Smooth muscle cell (in vitro differentiated cells): Measurements from ENCODE around the gene SALL1. TPM values are rescaled to one million over a fixed set of nuclear protein-coding genes. Genes with fewer than 3 reads are reported as not detected.

Source experiments
- DNase-seq: peaks from one replicate; lab custom pipeline; 2025; ENCODE audit not compliant: unreplicated experiment; lab: John Stamatoyannopoulos, UW
- H2AFZ ChIP-seq: fragments of 200-600 bp; sonication (generic); 2 replicates; pipeline ENCODE4 v1.6.0; 2016; ENCODE audit warnings: antibody characterized with exemption, low read depth, mild to moderate bottlenecking
- H3F3A ChIP-seq: fragments of 200-600 bp; sonication (generic); 2 replicates; pipeline ENCODE4 v1.6.0; 2017; ENCODE audit warnings: antibody characterized with exemption, low read depth
- H3K27ac ChIP-seq: fragments of 200-600 bp; sonication (generic); 2 replicates; pipeline ENCODE4 v1.5.1; 2016; ENCODE audit warnings: low read depth, mild to moderate bottlenecking
- H3K27me3 ChIP-seq: fragments of 200-600 bp; sonication (generic); 2 replicates; pipeline ENCODE4 v1.6.1; 2016; ENCODE audit warnings: low read depth, mild to moderate bottlenecking
- H3K36me3 ChIP-seq: fragments of 200-600 bp; sonication (generic); 2 replicates; pipeline ENCODE4 v1.5.1; 2016; ENCODE audit warnings: low read depth
- H3K4me1 ChIP-seq: fragments of 200-600 bp; sonication (generic); 2 replicates; pipeline ENCODE4 v1.5.1; 2016; ENCODE audit warnings: low read depth
- H3K4me2 ChIP-seq: fragments of 200-600 bp; sonication (generic); 2 replicates; pipeline ENCODE4 v1.6.0; 2016; ENCODE audit warnings: mild to moderate bottlenecking
- H3K4me3 ChIP-seq: fragments of 200-600 bp; sonication (generic); 2 replicates; pipeline ENCODE4 v1.5.1; 2016; ENCODE audit warnings: mild to moderate bottlenecking
- H3K79me2 ChIP-seq: fragments of 200-600 bp; sonication (generic); 2 replicates; pipeline ENCODE4 v1.6.0; 2016; ENCODE audit warnings: low read depth, mild to moderate bottlenecking
- H3K9ac ChIP-seq: fragments of 200-600 bp; sonication (generic); 2 replicates; pipeline ENCODE4 v1.6.0; 2016; ENCODE audit warnings: low read depth
- H3K9me3 ChIP-seq: fragments of 200-600 bp; sonication (generic); replicated peaks from 2 replicates; pipeline ENCODE4 v1.5.1; 2016; ENCODE audit warnings: low read depth
- H4K20me1 ChIP-seq: fragments of 200-600 bp; sonication (generic); 2 replicates; pipeline ENCODE4 v1.6.0; 2016; ENCODE audit warnings: low read depth
- WGBS: methylation state at CpG from one replicate; pipeline ENCODE4 v1.1.7; 2016; ENCODE audit warnings: low lambda C conversion rate; 5-methylcytosine and 5-hydroxymethylcytosine counted together
- polyA plus RNA-seq: library from polyadenylated mRNA; unstranded; fragments of >200 nt; fragmentation: Nextera tagmentation; extraction: Ambion mirVana; gene quantifications from 2 replicates; pipeline ENCODE4 v1.2.1, GENCODE V29; 2016
- total RNA-seq: library from RNA; depleted of rRNA; stranded (reverse); fragments of >200 nt; gene quantifications from 2 replicates; pipeline ENCODE4 v1.2.3, GENCODE V29; 2014
- TF ChIP-seq, protein P1 (sequence below): fragments of 200-600 bp; sonication (generic); IDR thresholded peaks from 2 replicates; pipeline ENCODE4 v1.5.1; 2017; ENCODE audit warnings: borderline replicate concordance, mild to moderate bottlenecking, antibody characterized with exemption; ENCODE audit not compliant: insufficient read depth, poor library complexity, severe bottlenecking

Gene SALL1
- total and polyA plus RNA-seq, 2 experiments from 2014 or later: 1.6 to 6.2 TPM

DNA sequence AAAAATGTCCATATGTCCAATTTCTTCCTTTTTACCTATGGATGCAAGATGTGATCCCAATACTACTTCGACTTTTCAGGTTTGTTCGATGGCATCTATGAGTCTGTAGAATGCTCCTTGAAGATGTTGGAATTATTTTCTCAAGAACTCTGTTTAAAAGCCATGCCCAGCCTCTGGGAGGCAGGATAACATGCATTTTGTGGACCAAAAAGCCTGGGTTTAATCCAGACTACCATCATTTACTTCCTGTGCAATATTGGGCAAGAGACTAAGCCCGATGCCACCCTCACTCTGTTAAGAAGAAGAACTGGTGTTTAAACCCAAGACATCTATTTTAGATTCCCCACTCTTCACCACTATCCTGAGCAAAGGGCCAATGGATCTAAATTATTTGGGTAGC, 42.8 kb upstream of the SALL1 start:
- no peak for DNase-seq
- Histone ChIP-seq H3K4me2 (no peak overlapping the region), H3K27me3 (peaks cover 11% of the 10 kb centered on the region), H3K79me2 (no peaks in the 10 kb centered on the region), H3K27ac (no peak overlapping the region), H3F3A (no peaks in the 10 kb centered on the region), H3K4me3 (no peak overlapping the region), H3K36me3 (no peaks in the 10 kb centered on the region), H3K9me3 (no peaks in the 10 kb centered on the region), H2AFZ (no peak overlapping the region), H4K20me1 (no peaks in the 10 kb centered on the region), H3K9ac (no peak overlapping the region), H3K4me1 (no peaks in the 10 kb centered on the region)
- 95% methylated on average over 3 of the region's 3 CpGs for WGBS
- TF ChIP-seq, protein P1, sequence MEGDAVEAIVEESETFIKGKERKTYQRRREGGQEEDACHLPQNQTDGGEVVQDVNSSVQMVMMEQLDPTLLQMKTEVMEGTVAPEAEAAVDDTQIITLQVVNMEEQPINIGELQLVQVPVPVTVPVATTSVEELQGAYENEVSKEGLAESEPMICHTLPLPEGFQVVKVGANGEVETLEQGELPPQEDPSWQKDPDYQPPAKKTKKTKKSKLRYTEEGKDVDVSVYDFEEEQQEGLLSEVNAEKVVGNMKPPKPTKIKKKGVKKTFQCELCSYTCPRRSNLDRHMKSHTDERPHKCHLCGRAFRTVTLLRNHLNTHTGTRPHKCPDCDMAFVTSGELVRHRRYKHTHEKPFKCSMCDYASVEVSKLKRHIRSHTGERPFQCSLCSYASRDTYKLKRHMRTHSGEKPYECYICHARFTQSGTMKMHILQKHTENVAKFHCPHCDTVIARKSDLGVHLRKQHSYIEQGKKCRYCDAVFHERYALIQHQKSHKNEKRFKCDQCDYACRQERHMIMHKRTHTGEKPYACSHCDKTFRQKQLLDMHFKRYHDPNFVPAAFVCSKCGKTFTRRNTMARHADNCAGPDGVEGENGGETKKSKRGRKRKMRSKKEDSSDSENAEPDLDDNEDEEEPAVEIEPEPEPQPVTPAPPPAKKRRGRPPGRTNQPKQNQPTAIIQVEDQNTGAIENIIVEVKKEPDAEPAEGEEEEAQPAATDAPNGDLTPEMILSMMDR: no peak

DNA sequence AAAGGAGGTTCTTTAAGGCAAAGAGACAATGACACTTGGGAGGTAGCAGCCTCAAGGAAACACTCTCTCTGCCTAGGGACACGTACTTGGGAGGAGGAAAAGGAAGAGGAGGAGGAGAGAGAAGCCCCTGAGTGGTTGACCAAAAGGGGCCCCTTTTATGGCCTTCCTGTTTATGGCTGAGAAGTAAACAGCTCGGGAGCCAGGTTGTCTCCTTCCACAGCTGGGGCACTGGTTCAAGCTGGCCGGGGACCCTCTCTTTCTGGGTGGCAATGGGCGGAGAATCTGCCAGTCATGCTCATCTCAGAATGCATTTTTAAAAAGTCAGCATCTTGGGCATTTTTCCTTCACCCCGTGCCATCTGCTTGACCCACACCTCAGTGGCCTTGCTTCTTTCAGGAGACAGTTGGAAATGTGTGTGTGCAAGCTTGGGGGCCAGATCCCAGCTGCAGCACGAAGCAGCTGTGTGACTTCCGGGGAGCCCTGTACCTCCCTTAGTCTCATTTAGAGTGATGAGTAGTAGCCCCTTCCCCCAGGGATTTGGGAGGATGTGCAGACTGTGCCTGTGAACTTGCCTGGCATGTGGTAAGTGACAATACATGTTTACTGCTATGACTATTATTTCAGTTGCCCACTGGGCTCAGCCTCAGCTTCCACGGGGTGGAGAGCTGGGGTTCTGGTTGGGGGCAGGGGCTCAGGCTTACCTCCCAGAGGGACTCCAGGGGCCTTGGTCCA, 33.8 kb upstream of the SALL1 start:
- Histone ChIP-seq H3F3A (no peaks in the 10 kb centered on the region), H3K9ac (no peak overlapping the region), H4K20me1 (no peaks in the 10 kb centered on the region), H3K4me1 (peaks cover 10% of the 10 kb centered on the region), H3K9me3 (no peaks in the 10 kb centered on the region), H3K79me2 (no peaks in the 10 kb centered on the region), H3K4me2 (no peak overlapping the region), H3K27me3 (no peaks in the 10 kb centered on the region), H3K27ac (no peak overlapping the region), H2AFZ (no peak overlapping the region), H3K4me3 (no peak overlapping the region), H3K36me3 (no peaks in the 10 kb centered on the region)
- 64% methylated on average over 8 of the region's 8 CpGs for WGBS
- TF ChIP-seq, protein P1: no peak
- no peak for DNase-seq

- Histone ChIP-seq H3F3A (no peaks in the 10 kb centered on the region), H3K27me3 (no peaks in the 10 kb centered on the region), H3K4me2 (no peak overlapping the region), H3K36me3 (no peaks in the 10 kb centered on the region), H3K9ac (no peak overlapping the region), H3K27ac (no peak overlapping the region), H2AFZ (no peak overlapping the region), H3K4me1 (peaks cover 16% of the 10 kb centered on the region), H3K9me3 (no peaks in the 10 kb centered on the region), H3K79me2 (no peaks in the 10 kb centered on the region), H4K20me1 (no peaks in the 10 kb centered on the region), H3K4me3 (no peak overlapping the region)
- 36% methylated on average over 4 of the region's 4 CpGs for WGBS
- TF ChIP-seq, protein P1: no peak
- DNase-seq: no peak
These were observed 30.4 kb upstream of the SALL1 start for GRCh38 chr16:51181503-51181811.
